Measurements from ENCODE around the gene CD4.
"Not testable (repeated sequence)": the region's sequence is repeated elsewhere in the genome, so short reads cannot be mapped to it uniquely, and the experiment has no call there.

- TF ChIP-seq, protein P1, sequence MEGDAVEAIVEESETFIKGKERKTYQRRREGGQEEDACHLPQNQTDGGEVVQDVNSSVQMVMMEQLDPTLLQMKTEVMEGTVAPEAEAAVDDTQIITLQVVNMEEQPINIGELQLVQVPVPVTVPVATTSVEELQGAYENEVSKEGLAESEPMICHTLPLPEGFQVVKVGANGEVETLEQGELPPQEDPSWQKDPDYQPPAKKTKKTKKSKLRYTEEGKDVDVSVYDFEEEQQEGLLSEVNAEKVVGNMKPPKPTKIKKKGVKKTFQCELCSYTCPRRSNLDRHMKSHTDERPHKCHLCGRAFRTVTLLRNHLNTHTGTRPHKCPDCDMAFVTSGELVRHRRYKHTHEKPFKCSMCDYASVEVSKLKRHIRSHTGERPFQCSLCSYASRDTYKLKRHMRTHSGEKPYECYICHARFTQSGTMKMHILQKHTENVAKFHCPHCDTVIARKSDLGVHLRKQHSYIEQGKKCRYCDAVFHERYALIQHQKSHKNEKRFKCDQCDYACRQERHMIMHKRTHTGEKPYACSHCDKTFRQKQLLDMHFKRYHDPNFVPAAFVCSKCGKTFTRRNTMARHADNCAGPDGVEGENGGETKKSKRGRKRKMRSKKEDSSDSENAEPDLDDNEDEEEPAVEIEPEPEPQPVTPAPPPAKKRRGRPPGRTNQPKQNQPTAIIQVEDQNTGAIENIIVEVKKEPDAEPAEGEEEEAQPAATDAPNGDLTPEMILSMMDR (conservative IDR thresholded peaks at IDR 0.05; ENCODE audit: low read depth, low read length): not testable (repeated sequence)
- not testable (repeated sequence) for TF ChIP-seq SMC3 (IDR thresholded peaks at IDR 0.05; ENCODE audit: low read depth, low read length); RAD21 (IDR thresholded peaks at IDR 0.05; ENCODE audit: low read length); POLR2A (IDR thresholded peaks at IDR 0.05; ENCODE audit: low read depth, low read length); MXI1 (IDR thresholded peaks at IDR 0.05; ENCODE audit: borderline replicate concordance, low read depth, low read length); BHLHE40 (IDR thresholded peaks at IDR 0.05; ENCODE audit: low read depth, low read length); CEBPB (IDR thresholded peaks at IDR 0.05; ENCODE audit: low read depth, low read length)
- TF ChIP-seq, protein P2, sequence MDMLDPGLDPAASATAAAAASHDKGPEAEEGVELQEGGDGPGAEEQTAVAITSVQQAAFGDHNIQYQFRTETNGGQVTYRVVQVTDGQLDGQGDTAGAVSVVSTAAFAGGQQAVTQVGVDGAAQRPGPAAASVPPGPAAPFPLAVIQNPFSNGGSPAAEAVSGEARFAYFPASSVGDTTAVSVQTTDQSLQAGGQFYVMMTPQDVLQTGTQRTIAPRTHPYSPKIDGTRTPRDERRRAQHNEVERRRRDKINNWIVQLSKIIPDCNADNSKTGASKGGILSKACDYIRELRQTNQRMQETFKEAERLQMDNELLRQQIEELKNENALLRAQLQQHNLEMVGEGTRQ (IDR thresholded peaks at IDR 0.05; ENCODE audit: low read depth, low read length): not testable (repeated sequence)
Observed at GRCh38 chr12:6865307-6865706, 76.0 kb downstream of the CD4 start.
